Stomach (tissue), 4 donors: Measurements from ENCODE around the gene MAEA.

Source experiments
- POLR2A ChIP-seq, 4 donors: fragments of 450-650 bp; IDR thresholded peaks; one replicate each; pipeline ENCODE4 v1.6.1; 2016; ENCODE audit warnings: antibody characterized with exemption in 4 of 4, control low read depth in 2 of 4, mild to moderate bottlenecking in 1 of 4, moderate library complexity in 1 of 4
- POLR2AphosphoS5 ChIP-seq, 3 donors: sonication (generic); formaldehyde crosslinking; IDR thresholded peaks; one replicate each; pipeline ENCODE4 v1.6.1; 2016; ENCODE audit warnings: antibody characterized with exemption in 3 of 3
- TF ChIP-seq, protein P1 (sequence below), 7 experiments: fragments of 450-650 bp in 4 of 7; fragments of 200-600 bp in 3 of 7; sonication (generic) in 3 of 7; IDR thresholded peaks; one replicate each; pipeline ENCODE4 v1.5.1; 2016 to 2019; ENCODE audit warnings: antibody characterized with exemption in 7 of 7, control low read depth in 2 of 7, mild to moderate bottlenecking in 1 of 7

- TF ChIP-seq, protein P1, sequence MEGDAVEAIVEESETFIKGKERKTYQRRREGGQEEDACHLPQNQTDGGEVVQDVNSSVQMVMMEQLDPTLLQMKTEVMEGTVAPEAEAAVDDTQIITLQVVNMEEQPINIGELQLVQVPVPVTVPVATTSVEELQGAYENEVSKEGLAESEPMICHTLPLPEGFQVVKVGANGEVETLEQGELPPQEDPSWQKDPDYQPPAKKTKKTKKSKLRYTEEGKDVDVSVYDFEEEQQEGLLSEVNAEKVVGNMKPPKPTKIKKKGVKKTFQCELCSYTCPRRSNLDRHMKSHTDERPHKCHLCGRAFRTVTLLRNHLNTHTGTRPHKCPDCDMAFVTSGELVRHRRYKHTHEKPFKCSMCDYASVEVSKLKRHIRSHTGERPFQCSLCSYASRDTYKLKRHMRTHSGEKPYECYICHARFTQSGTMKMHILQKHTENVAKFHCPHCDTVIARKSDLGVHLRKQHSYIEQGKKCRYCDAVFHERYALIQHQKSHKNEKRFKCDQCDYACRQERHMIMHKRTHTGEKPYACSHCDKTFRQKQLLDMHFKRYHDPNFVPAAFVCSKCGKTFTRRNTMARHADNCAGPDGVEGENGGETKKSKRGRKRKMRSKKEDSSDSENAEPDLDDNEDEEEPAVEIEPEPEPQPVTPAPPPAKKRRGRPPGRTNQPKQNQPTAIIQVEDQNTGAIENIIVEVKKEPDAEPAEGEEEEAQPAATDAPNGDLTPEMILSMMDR (IDR thresholded peaks at IDR 0.05), result no peak
- no peak for TF ChIP-seq POLR2A (IDR thresholded peaks at IDR 0.05)
- no peak for TF ChIP-seq POLR2AphosphoS5 (IDR thresholded peaks at IDR 0.05)
Observed at GRCh38 chr4:1366371-1367229, 76.9 kb downstream of the MAEA start.
